GM18508 (cell line): ENCODE measurements around the gene FOXL2.

ENCODE experiments used
- ATAC-seq: cut with Tn5 transposase; IDR thresholded peaks from one replicate; pipeline ENCODE4 v1.9.1; 2021; ENCODE audit warnings: moderate number of reproducible peaks; ENCODE audit not compliant: insufficient read depth, unreplicated experiment

The FOXL2 gene

GRCh38 chr3:138899351-138899991 is 47.5 kb downstream of the FOXL2 start:
- no peak for ATAC-seq

- no peak for ATAC-seq
Observed at GRCh38 chr3:138898708-138899107, 48.2 kb downstream of the FOXL2 start.

- no peak for ATAC-seq
Observed at GRCh38 chr3:138898301-138898700, 48.6 kb downstream of the FOXL2 start.
